ENCODE data around the gene UBC.

DNA sequence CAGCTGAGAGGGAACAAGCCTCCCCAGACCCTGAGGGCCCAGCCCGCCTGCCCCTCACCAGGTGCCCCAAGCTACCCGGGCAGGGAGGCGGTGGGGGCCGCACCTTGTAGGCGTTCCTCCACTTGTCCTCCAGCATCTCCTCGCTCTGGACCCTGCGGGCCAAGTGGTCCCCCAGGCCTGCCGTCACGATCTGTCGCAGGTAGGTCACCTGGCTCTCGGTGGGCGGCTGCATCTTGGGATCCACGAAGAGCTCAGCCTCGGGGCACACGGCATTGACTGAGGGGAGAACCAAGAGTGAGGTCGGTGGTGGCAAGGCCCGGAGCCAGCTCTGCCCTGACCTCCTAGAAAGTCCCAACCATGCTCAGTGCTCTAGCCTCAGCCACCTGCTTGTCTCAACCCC lies 37.8 kb upstream of the UBC start:
- TF ChIP-seq, protein P1, sequence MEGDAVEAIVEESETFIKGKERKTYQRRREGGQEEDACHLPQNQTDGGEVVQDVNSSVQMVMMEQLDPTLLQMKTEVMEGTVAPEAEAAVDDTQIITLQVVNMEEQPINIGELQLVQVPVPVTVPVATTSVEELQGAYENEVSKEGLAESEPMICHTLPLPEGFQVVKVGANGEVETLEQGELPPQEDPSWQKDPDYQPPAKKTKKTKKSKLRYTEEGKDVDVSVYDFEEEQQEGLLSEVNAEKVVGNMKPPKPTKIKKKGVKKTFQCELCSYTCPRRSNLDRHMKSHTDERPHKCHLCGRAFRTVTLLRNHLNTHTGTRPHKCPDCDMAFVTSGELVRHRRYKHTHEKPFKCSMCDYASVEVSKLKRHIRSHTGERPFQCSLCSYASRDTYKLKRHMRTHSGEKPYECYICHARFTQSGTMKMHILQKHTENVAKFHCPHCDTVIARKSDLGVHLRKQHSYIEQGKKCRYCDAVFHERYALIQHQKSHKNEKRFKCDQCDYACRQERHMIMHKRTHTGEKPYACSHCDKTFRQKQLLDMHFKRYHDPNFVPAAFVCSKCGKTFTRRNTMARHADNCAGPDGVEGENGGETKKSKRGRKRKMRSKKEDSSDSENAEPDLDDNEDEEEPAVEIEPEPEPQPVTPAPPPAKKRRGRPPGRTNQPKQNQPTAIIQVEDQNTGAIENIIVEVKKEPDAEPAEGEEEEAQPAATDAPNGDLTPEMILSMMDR (IDR thresholded peaks at IDR 0.05; ENCODE audit: low read depth, low read length, poor library complexity, severe bottlenecking), result no peak
- no peak for TF ChIP-seq EZH2phosphoT487 (IDR thresholded peaks at IDR 0.05; ENCODE audit: borderline replicate concordance, low read length)
